OCI-LY7 (cell line): ENCODE measurements around the gene CPEB4.

Experiments used
- CTCF ChIP-seq: fragments of 200-600 bp; sonication (generic); conservative IDR thresholded peaks from 2 replicates; pipeline ENCODE4 v1.5.1; 2014; ENCODE audit warnings: mild to moderate bottlenecking, antibody characterized with exemption, low read length, moderate library complexity, mixed read lengths
- EZH2phosphoT487 ChIP-seq: fragments of 200-600 bp; sonication (generic); IDR thresholded peaks from 2 replicates; pipeline ENCODE4 v1.6.1; 2018; ENCODE audit warnings: low read depth, borderline replicate concordance, mild to moderate bottlenecking, mixed run types, antibody characterized with exemption, low read length, moderate library complexity, mixed read lengths

DNA sequence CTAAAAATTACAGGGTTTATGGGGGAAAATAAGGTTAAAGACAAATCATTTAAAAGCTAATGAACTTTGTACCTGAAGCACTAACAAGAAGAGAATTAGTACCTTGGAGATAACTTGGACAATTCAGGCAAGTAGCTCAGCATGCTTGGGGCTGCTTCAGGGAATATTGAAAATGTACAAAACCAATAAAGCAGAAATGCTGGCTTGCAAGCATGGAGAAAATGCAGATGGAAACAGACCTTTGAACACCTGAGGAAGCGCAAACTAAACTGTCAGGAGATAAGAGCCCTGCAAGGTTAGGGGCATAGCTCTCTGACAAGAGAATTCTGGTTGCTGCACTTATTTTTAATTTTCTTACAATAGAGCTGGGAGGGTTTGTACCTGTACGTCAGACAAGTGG is 58.2 kb downstream of the CPEB4 start:
- TF ChIP-seq CTCF (no peak), EZH2phosphoT487 (no peak)
